Astrocyte (in vitro differentiated cells and primary cell): Measurements from ENCODE around the gene RADX. TPM values are rescaled to one million over a fixed set of nuclear protein-coding genes. Genes with fewer than 3 reads are reported as not detected.

Experiments used
- DNase-seq: peaks from one replicate; pipeline ENCODE4 v3.0.0-alpha.2; 2010; ENCODE audit warnings: low read depth
- FAIRE-seq: peaks from 2 replicates; lab custom pipeline; 2011; peaks lifted over from hg19 to GRCh38; lab: Jason Lieb, UNC
- H2AFZ ChIP-seq: 2 replicates; pipeline ENCODE4 v1.6.0; 2012; ENCODE audit warnings: low read depth, low read length, inconsistent platforms
- H3K27ac ChIP-seq: 2 replicates; pipeline ENCODE4 v1.5.1; 2011; ENCODE audit warnings: low read depth, low read length, inconsistent platforms
- H3K27me3 ChIP-seq: 2 replicates; pipeline ENCODE4 v1.6.0; 2011; ENCODE audit warnings: low read length, inconsistent platforms; ENCODE audit not compliant: insufficient read depth
- H3K36me3 ChIP-seq: 2 replicates; pipeline ENCODE4 v1.5.1; 2011; ENCODE audit warnings: low read length, inconsistent platforms; ENCODE audit not compliant: insufficient read depth
- H3K4me1 ChIP-seq: 2 replicates; pipeline ENCODE4 v1.5.1; 2011; ENCODE audit warnings: low read length, inconsistent platforms; ENCODE audit not compliant: insufficient read depth
- H3K4me2 ChIP-seq: 2 replicates; pipeline ENCODE4 v1.6.0; 2012; ENCODE audit warnings: low read length, inconsistent platforms
- H3K4me3 ChIP-seq: 2 replicates; pipeline ENCODE4 v1.5.1; 2011; ENCODE audit warnings: low read depth, mild to moderate bottlenecking, low read length, inconsistent platforms; ENCODE audit not compliant: insufficient read depth
- H3K79me2 ChIP-seq: 2 replicates; pipeline ENCODE4 v1.6.0; 2012; ENCODE audit warnings: mild to moderate bottlenecking, low read length, inconsistent platforms; ENCODE audit not compliant: insufficient read depth
- H3K9ac ChIP-seq: 2 replicates; pipeline ENCODE4 v1.6.0; 2012; ENCODE audit warnings: mild to moderate bottlenecking, low read length, inconsistent platforms
- H3K9me3 ChIP-seq: 2 replicates; pipeline ENCODE4 v1.5.1; 2012; ENCODE audit warnings: low read depth, mild to moderate bottlenecking, low read length, inconsistent platforms; ENCODE audit not compliant: insufficient read depth
- H4K20me1 ChIP-seq: 2 replicates; pipeline ENCODE4 v1.6.0; 2012; ENCODE audit warnings: low read length, inconsistent platforms; ENCODE audit not compliant: insufficient read depth
- H3K27ac Mint-ChIP-seq: one replicate; pipeline ENCODE4 v1.8.0; 2021; ENCODE audit warnings: mild to moderate bottlenecking, mixed read lengths; ENCODE audit not compliant: unreplicated experiment
- H3K27me3 Mint-ChIP-seq: one replicate; pipeline ENCODE4 v1.8.0; 2021; ENCODE audit warnings: low read depth, mixed read lengths; ENCODE audit not compliant: unreplicated experiment
- H3K36me3 Mint-ChIP-seq: one replicate; pipeline ENCODE4 v1.8.0; 2021; ENCODE audit warnings: low read depth, mixed read lengths; ENCODE audit not compliant: unreplicated experiment
- H3K4me1 Mint-ChIP-seq: one replicate; pipeline ENCODE4 v1.8.0; 2021; ENCODE audit warnings: low read depth, mixed read lengths; ENCODE audit not compliant: unreplicated experiment
- H3K4me3 Mint-ChIP-seq: one replicate; pipeline ENCODE4 v1.8.0; 2021; ENCODE audit warnings: mild to moderate bottlenecking, moderate library complexity, mixed read lengths; ENCODE audit not compliant: unreplicated experiment
- H3K9me3 Mint-ChIP-seq: one replicate; pipeline ENCODE4 v1.8.0; 2021; ENCODE audit warnings: mild to moderate bottlenecking, mixed read lengths; ENCODE audit not compliant: unreplicated experiment
- CTCF ChIP-seq: IDR thresholded peaks from 2 replicates; pipeline ENCODE4 v1.5.1; 2011; ENCODE audit warnings: low read depth, mild to moderate bottlenecking, inconsistent platforms, low read length, moderate library complexity; ENCODE audit not compliant: insufficient read depth
- EZH2 ChIP-seq: IDR thresholded peaks from 2 replicates; pipeline ENCODE4 v1.6.1; 2012; ENCODE audit warnings: mild to moderate bottlenecking, low read length, inconsistent platforms; ENCODE audit not compliant: insufficient read depth
- microRNA-seq: library from miRNA; unstranded; fragments of <30 nt; microRNA quantifications from one replicate; pipeline ENCODE4 v1.2.0, GENCODE V29; 2020
- total RNA-seq: library from RNA; stranded (reverse); gene quantifications from 2 replicates; pipeline ENCODE4 v1.2.1, GENCODE V29; 2021

Gene RADX
- total RNA-seq, 1 donor from 2014 or later = 3.0 TPM

- H3K4me1 Mint-ChIP-seq = peaks cover 10% of the 10 kb centered on the region
- H3K79me2 ChIP-seq = peaks cover 43% of the 10 kb centered on the region
- no peaks in the 10 kb centered on the region for H4K20me1 ChIP-seq
- H3K9me3 ChIP-seq = no peaks in the 10 kb centered on the region
- H3K27me3 Mint-ChIP-seq = peaks cover 3% of the 10 kb centered on the region
- peaks cover 1% of the 10 kb centered on the region for H3K9me3 Mint-ChIP-seq
- H3K9ac ChIP-seq = peak overlapping the region; percentile 82
- peaks cover 5% of the 10 kb centered on the region for H3K4me1 ChIP-seq
- no peaks in the 10 kb centered on the region for H3K27me3 ChIP-seq
- no peak overlapping the region for H3K27ac Mint-ChIP-seq
- no peak overlapping the region for H2AFZ ChIP-seq
- peak overlapping the region; percentile 96 for H3K4me2 ChIP-seq
- TF ChIP-seq CTCF = no peak
- TF ChIP-seq EZH2 = no peak
- H3K4me3 ChIP-seq = peak overlapping the region; percentile 80
- no peak overlapping the region for H3K27ac ChIP-seq
- H3K36me3 ChIP-seq = no peaks in the 10 kb centered on the region
- FAIRE-seq (no peak), DNase-seq (no peak)
- peak overlapping the region; percentile 95 for H3K4me3 Mint-ChIP-seq
- no peaks in the 10 kb centered on the region for H3K36me3 Mint-ChIP-seq
Observed at GRCh38 chrX:106728337-106728736, 116.6 kb downstream of the RADX start.

Small RNAs within 50 kb of the gene (microRNA-seq; reads per million reads assigned to microRNA genes)
- 0.82 reads per million for gene MIR548AN

Other genes with a start within 250 kb of the RADX start
- 14.9 and 17.5 TPM in 2 replicates for gene RNF128, start 114.7 kb downstream of the RADX start, total RNA-seq
- 12.1 and 13.7 TPM in 2 replicates for gene TBC1D8B, start 190.7 kb downstream of the RADX start, total RNA-seq